Transverse colon (tissue), 4 donors: ENCODE data around the gene ABHD16A. TPM values are rescaled to one million over a fixed set of nuclear protein-coding genes. Genes with fewer than 3 reads are reported as not detected.

Experiments used
- DNase-seq: peaks from one replicate; pipeline ENCODE4 v3.0.0-alpha.2; 2019
- H3K27ac ChIP-seq, 4 donors: fragments of 200-600 bp; sonication (generic); 2 replicates each; pipeline ENCODE4 v1.5.1; 2016 to 2018; ENCODE audit warnings: inconsistent platforms in 4 of 4
- H3K27me3 ChIP-seq: fragments of 200-600 bp; sonication (generic); 2 replicates; pipeline ENCODE4 v1.5.1; 2017; ENCODE audit warnings: inconsistent platforms
- H3K36me3 ChIP-seq, 4 donors: fragments of 200-600 bp; sonication (generic); 2 replicates each; pipeline ENCODE4 v1.5.1; 2017 to 2019; ENCODE audit warnings: inconsistent platforms in 4 of 4
- H3K4me1 ChIP-seq, 4 donors: fragments of 200-600 bp; sonication (generic); 2 replicates each; pipeline ENCODE4 v1.5.1; 2017 to 2020; ENCODE audit warnings: inconsistent platforms in 4 of 4
- H3K4me3 ChIP-seq, 4 donors: fragments of 200-600 bp; sonication (generic); 1 replicate in 1 of 4; 2 replicates in 3 of 4; pipeline versions ENCODE4 v1.5.1 to v1.6.1; 2017 to 2019; ENCODE audit warnings: inconsistent platforms in 4 of 4
- H3K9me3 ChIP-seq, 2 donors: fragments of 200-600 bp; sonication (generic); 2 replicates each; pipeline ENCODE4 v1.5.1; 2017 to 2019; ENCODE audit warnings: inconsistent platforms in 2 of 2
- CTCF ChIP-seq, 5 experiments: fragments of 200-600 bp in 3 of 5; fragments of 450-650 bp in 2 of 5; sonication (generic) in 3 of 5; IDR thresholded peaks; 1 replicate in 2 of 5; 2 replicates in 3 of 5; pipeline ENCODE4 v1.5.1; 2016 to 2017; ENCODE audit warnings: antibody characterized with exemption in 5 of 5, inconsistent platforms in 3 of 5, mild to moderate bottlenecking in 2 of 5, moderate library complexity in 1 of 5
- EP300 ChIP-seq: sonication (generic); formaldehyde crosslinking; IDR thresholded peaks from one replicate; pipeline ENCODE4 v1.6.1; 2017; ENCODE audit warnings: antibody characterized with exemption, low read depth
- POLR2A ChIP-seq: fragments of 450-650 bp; IDR thresholded peaks from one replicate; pipeline ENCODE4 v1.6.1; 2016; ENCODE audit warnings: antibody characterized with exemption, mild to moderate bottlenecking, moderate library complexity
- POLR2AphosphoS5 ChIP-seq, 3 donors: sonication (generic); formaldehyde crosslinking; IDR thresholded peaks; one replicate each; pipeline ENCODE4 v1.6.1; 2016; ENCODE audit warnings: antibody characterized with exemption in 3 of 3
- WGBS, 2 donors: methylation state at CpG; one replicate each; pipeline ENCODE4 v1.1.5; 2018; ENCODE audit warnings: low coverage in 1 of 2; 5-methylcytosine and 5-hydroxymethylcytosine counted together
- in situ Hi-C, 4 donors: fragments of 200-750 bp; cut with MboI; loops; one replicate each; pipeline versions ENCODE4 v1.15.0 to v1.15.1; 2017; ENCODE audit warnings: low sequenced_read_pairs in 3 of 4, low pct_ligation_motif_present in 1 of 4, low pct_unique_long_range_greater_than_20kb in 1 of 4
- intact Hi-C: fragments of 100-400 bp; cut with DNase I; formaldehyde crosslinking; loops from one replicate; pipeline ENCODE4 v1.15.1; 2023; ENCODE audit warnings: low total_unique reads
- total RNA-seq, 4 donors: library from RNA; depleted of rRNA; stranded (reverse); fragments of >200 nt; gene quantifications; one replicate each; pipeline ENCODE4 v1.1.0, GENCODE V29; 2016

The ABHD16A gene
- total RNA-seq, 4 donors from 2014 or later: 45.4 to 72.8 (median 67.4) TPM

GRCh38 chr6:31730631-31731086 lies 27.5 kb upstream of the ABHD16A start:
- in situ Hi-C loops: loop anchor here in 1 of 4 donors (10.0 kb wide), 1 partner anchor 94 kb away; the partner anchor contains the start of gene HSPA1B
- peak overlapping the region; percentile 94 to 99 (median 96) for H3K27ac ChIP-seq
- no peaks in the 10 kb centered on the region for H3K27me3 ChIP-seq
- H3K4me3 ChIP-seq: no peak overlapping the region
- intact Hi-C loops: no loop called here
- DNase-seq: no peak
- H3K36me3 ChIP-seq: peaks cover 0 to 28% (median 13%) of the 10 kb centered on the region in 4 donors
- 80 to 91% methylated on average over 1 to 11 of the region's 11 CpGs for WGBS, 2 donors
- H3K4me1 ChIP-seq: peaks cover 23 to 72% (median 48%) of the 10 kb centered on the region in 4 donors
- peak in 1 of 3 donors; percentile 16 for TF ChIP-seq POLR2AphosphoS5 (IDR thresholded peaks at IDR 0.05)
- no peak for TF ChIP-seq POLR2A
- no peaks in the 10 kb centered on the region for H3K9me3 ChIP-seq

GRCh38 chr6:31729979-31730630 lies 27.0 kb upstream of the ABHD16A start:
- H3K27ac ChIP-seq: peak overlapping the region; percentile 94 to 99 (median 96)
- intact Hi-C loops (loop anchor here (5.0 kb wide), 1 partner anchor 102 kb away; no protein-coding TSS in a partner anchor), in situ Hi-C loops (loop anchor here in 1 of 4 donors (10.0 kb wide), 1 partner anchor 95 kb away; the partner anchor contains the start of gene HSPA1B)
- DNase-seq: peak; percentile 90
- H3K36me3 ChIP-seq: peaks cover 0 to 28% (median 13%) of the 10 kb centered on the region in 4 donors
- H3K27me3 ChIP-seq: no peaks in the 10 kb centered on the region
- H3K9me3 ChIP-seq: no peaks in the 10 kb centered on the region
- H3K4me1 ChIP-seq: peaks cover 23 to 72% (median 48%) of the 10 kb centered on the region in 4 donors
- TF ChIP-seq EP300: no peak
- TF ChIP-seq POLR2AphosphoS5 (IDR thresholded peaks at IDR 0.05): peak in 2 of 3 donors; percentile 63 to 76
- peak; percentile 75 for TF ChIP-seq POLR2A
- H3K4me3 ChIP-seq: peak overlapping the region; percentile 58 to 79 (median 73)
- WGBS, 2 donors: 3 to 38% methylated on average over 2 to 41 of the region's 46 CpGs

GRCh38 chr6:31729515-31729978 lies 26.4 kb upstream of the ABHD16A start:
- TF ChIP-seq EP300: no peak
- peak; percentile 79 for TF ChIP-seq POLR2A
- peak in 2 of 5 experiments; percentile 46 to 74 for TF ChIP-seq CTCF (IDR thresholded peaks at IDR 0.05)
- peak; percentile 86 to 94 (median 89) for TF ChIP-seq POLR2AphosphoS5 (IDR thresholded peaks at IDR 0.05)
- no peaks in the 10 kb centered on the region for H3K9me3 ChIP-seq
- WGBS, 2 donors: 2% methylated on average over 22 of the region's 29 CpGs; no CpG with 5 or more reads in 1 of the 2 donors
- peaks cover 0 to 28% (median 13%) of the 10 kb centered on the region in 4 donors for H3K36me3 ChIP-seq
- intact Hi-C loops (loop anchor here (5.0 kb wide), 1 partner anchor 103 kb away; no protein-coding TSS in a partner anchor), in situ Hi-C loops (no loop called here)
- DNase-seq: peak; percentile 97
- H3K4me1 ChIP-seq: peaks cover 23 to 69% (median 45%) of the 10 kb centered on the region in 4 donors
- peak overlapping the region; percentile 58 to 79 (median 73) for H3K4me3 ChIP-seq
- no peaks in the 10 kb centered on the region for H3K27me3 ChIP-seq
- peak overlapping the region; percentile 94 to 99 (median 96) for H3K27ac ChIP-seq

- in situ Hi-C loops: no loop called here
- Histone ChIP-seq H3K27me3 (no peaks in the 10 kb centered on the region), H3K27ac (peak within 1 kb of the TSS; percentile 94 to 99 (median 96)), H3K4me1 (peaks cover 17 to 63% (median 39%) of the 10 kb centered on the region in 4 donors), H3K36me3 (peaks cover 0 to 27% (median 13%) of the 10 kb centered on the region in 4 donors), H3K9me3 (no peaks in the 10 kb centered on the region), H3K4me3 (peak within 1 kb of the TSS; percentile 58 to 79 (median 73))
- intact Hi-C loops: loop anchor here (5.0 kb wide), 1 partner anchor 103 kb away; no protein-coding TSS in a partner anchor
- TF ChIP-seq EP300: no peak
- no peak for TF ChIP-seq POLR2A
- TF ChIP-seq CTCF (IDR thresholded peaks at IDR 0.05): peak in 3 of 5 experiments; percentile 42 to 78 (median 51)
- no peak for TF ChIP-seq POLR2AphosphoS5 (IDR thresholded peaks at IDR 0.05)
- peak; percentile 33 for DNase-seq
- WGBS, 2 donors: 0 to 25% methylated on average over 2 to 36 of the region's 36 CpGs
Observed at GRCh38 chr6:31728767-31729514, 25.8 kb upstream of the ABHD16A start, which contains the start of gene DDAH2. Gene DDAH2 (minus strand): TSS chr6:31729299. CDS start chr6:31729161, 138 bp downstream.
